HT1080 (cell line): ENCODE measurements around the gene CSRP1. TPM values are rescaled to one million over a fixed set of nuclear protein-coding genes. Genes with fewer than 3 reads are reported as not detected.

ENCODE experiments used
- DNase-seq: peaks from one replicate; pipeline ENCODE4 v3.0.0-alpha.2; 2015; ENCODE audit warnings: low read depth
- total RNA-seq: library from RNA; depleted of rRNA; stranded (reverse); fragments of >200 nt; shearing (Covaris generic); gene quantifications from 2 replicates; pipeline ENCODE4 v1.2.3, GENCODE V29; 2014

CSRP1 gene
- total RNA-seq, 1 experiment from 2014 or later, result 516 TPM

DNA sequence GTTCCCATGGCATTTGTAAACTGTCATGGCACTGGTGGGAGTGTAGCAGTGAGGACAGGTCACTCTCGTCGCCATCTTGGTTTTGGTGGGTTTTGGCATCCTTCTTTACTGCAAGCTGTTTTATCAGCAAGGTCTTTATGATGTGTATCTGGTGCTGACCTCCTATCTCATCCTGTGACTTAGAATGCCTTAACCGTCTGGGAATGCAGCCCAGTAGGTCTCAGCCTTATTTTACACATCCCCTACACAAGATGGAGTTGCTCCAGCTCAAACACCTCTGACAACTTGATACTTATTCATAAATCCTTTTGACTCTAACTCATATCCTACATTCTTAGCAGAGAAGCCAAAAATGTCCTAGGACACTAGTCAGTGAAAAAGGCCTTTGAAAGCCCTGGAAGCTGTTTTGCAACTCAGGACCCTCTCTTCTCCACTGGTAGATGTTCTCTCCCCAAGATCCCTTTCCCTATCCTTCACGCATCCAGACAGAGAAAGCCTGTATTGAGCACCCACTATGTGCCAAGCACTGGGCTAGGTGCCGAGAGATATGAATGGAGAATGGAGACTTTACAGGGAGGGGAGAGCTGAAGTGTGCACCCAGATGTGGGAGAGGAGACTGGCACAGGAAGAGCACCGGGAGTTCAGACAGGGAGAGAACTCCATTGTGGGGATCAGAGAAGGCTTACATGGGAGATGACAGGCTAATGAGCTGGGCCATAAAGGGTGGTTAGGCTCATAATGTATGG lies 6.7 kb upstream of the CSRP1 start:
- no peak for DNase-seq

DNA sequence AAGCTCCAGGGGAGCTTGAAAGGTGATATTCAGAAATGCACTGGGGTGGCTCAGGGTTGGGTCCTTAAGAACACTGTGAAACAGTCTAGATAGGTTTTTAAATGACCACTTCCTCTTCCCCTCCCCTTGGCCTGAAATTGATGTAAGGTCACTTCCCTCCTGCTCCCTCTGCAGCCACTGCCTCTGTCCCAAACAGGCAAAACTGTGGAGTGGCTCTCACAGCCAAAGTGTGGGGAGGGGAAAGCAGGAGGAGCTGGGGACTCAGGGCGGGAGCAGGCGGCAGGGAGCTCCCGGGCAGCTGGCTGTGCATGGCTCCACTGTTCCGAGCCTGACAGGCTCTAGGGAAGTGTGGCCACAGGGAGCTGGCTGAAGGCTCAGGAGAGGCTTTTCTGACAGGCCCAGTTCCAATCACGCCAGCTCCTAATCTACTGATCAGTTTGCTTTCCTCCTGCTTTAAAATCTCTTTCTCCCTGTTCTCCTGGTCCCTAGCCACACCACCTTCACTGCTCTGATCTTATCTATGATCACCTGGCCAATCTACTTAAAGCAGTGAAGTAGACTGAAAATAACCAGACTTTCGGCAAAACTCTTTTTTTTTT lies 5.1 kb upstream of the CSRP1 start:
- DNase-seq, result no peak

DNA sequence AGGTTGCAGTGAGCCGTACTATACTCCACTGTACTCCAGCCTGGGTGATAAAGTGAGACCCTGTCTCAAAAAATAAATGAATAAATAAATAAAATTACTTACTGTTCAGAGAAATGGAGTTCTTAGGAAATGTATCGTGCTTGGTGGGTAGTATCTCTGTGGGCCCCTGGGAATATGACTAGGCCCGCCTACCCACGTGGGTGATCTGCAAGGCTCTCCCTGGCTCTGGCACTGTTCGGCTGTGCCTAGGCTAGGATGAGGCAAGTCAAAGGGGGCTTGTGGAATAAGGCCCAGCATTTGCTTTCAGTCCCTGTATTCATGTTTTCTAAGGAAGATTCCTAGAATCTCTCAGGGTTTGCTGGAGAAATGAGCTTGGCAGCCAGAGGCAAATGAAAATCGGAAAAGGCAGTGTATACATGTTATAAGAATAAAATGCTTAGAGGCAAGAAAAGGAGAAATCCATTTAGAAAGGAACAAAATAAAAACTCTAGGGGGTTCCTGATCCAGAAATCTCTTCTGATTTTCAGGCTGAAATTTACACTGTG lies 4.5 kb upstream of the CSRP1 start:
- no peak for DNase-seq

DNA sequence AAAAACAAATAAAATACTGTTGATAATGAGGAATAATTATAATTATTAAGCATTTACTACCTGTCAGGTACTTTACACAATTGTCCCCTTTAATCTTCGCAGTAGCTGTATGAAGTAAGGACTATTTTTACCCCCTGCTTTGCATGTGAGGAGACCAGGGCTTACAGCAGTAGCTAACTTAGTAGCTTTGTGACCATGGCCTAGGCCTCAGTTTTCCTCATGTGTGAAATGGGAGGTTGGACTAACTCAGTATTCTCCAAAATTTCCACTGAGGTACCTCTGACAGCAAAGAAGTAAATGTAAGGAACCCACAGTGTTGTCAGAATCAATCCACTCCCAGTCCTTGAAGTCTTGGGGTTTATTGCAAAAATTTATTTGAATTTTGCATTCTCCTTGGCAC lies 3.8 kb upstream of the CSRP1 start:
- DNase-seq, result no peak

DNA sequence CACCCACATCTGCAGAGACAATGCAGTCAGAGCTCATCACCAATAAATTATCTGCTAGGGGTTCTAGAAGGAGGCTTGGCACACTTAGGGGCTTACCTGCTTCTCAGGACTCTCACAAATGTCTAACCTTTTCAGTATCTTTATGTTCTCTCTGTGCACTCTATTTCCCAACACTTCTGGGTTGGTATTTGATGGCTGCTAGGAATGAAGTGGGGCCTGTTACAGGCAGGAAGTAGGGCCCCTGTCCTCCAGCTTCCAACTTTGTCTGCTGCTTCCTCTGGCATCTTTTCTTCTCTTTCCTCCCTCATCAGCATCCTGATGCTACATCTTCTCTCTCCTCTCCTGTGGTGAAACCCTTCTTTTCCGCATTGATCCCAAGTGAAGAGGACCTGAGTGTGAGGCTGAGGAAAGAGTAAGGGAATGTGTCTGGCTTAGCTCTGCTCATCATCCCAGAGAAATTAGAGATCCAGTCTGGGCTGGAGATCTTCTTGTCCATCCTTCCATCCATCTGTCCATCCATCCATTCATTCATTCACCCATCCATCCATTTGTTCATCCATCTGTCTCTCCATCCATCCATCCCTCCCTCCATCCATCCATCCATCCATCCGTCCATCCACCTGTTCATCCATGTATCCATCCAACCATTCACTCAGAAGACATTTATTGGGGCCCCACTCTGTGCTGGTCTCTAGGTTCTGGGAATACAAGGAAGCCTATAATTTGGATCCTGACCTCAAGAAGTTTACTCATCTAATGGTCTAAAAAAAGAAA lies 2.9 kb upstream of the CSRP1 start:
- DNase-seq, result no peak

DNA sequence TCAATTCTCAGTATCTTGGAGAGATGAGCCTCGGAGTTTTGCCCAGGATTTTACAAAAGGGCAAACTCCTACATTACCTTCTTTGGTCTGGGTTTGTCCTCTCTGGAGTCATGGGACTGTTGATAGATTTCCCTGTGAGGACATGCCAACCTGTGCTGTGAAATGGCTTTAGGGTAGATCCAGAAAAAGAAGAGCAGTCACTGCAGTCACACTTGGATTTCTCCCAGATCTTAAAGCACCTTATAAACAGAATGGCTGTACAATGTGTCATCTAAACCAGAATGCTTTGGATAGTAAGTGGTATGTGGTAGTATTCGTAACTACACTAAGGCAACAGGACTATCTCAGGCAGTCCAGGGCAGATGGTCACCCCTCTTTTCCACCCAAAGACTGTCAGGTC lies 1.9 kb upstream of the CSRP1 start:
- no peak for DNase-seq

DNA sequence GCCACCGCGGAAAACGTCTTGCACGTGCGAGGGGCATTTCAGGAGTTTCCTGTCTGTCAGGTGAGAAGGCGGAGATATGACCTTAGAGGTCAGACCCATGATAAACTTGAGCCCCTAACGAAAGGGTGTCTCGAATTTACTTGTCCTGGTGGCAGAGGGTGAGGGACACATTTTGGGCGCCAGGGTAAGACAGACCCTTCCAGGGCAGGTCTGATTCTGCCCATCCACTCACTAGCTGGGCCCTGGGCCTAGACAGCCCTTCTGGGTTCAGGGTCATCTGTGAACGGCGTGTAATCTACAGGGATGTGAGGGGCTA lies 395 bp upstream of the CSRP1 start:
- DNase-seq, result no peak

DNA sequence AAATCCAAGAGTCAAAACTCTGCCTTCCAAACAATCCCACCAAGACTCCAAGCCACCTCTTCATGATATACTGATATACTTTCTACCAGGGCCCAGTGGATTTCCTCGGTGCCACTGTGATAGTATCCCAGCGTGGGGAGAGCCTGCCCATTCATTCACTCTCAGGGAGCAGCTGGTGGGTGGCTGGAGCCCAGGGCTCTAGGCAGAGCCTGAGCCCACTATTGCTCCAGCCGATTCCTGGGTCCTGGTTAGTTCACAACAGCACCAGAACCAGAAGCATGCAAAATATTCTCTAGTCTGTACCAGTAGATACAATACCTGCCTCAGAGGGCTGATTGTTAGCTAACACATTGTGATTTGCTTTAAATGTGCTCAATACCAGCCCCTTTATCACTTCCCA lies 831 bp downstream of the CSRP1 start:
- no peak for DNase-seq

DNA sequence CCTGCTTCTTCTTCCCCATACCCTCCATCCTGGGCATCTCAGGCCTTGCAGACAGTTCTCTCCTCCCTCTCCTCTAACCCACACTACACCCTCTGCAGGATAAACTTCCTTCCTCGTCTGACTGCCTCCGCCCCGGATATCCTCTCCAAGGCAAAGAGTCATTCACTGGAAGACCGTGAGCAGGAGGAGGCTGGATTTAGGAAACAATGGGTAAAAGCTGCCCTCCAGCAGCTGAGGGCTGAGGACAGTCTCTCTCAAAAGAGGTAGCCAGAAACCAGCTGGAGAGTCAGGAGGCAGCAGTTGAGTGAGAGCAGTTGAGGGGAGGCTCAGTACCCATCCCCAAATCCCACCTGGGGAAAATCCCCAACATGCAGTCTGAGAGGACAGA lies 1.4 kb downstream of the CSRP1 start:
- peak; percentile 84 for DNase-seq

DNA sequence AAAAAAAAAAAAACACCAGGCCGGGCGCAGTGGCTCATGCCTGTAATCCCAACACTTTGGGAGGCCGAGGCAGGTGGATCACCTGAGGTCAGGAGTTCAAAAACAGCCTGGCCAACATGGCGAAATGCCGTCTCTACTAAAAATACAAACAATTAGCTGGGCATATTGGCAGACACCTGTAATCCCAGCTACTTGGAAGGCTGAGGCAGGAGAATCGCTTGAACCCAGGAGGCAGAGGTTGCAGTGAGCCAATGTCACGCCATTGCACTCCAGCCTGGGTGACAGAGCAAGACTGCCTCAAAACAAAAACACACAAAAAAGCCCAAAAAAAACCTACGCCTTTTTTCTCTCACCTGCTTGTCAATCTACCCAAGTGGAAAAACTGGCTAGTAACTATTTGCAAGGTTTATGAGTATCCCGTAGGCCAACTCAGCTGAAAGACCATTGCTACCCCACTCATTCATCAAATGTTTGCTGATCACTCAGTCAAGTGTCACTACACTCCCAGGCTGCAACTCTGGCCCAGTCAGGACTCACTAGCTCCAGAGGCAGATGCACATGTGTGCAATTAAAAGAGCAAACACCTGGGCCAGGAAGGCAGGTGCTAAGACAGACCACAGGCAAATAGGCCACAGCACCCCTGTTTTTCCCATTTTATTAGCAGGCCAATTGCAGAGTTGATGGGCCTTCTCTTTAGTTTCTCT lies 2.0 kb downstream of the CSRP1 start:
- DNase-seq, result no peak

DNA sequence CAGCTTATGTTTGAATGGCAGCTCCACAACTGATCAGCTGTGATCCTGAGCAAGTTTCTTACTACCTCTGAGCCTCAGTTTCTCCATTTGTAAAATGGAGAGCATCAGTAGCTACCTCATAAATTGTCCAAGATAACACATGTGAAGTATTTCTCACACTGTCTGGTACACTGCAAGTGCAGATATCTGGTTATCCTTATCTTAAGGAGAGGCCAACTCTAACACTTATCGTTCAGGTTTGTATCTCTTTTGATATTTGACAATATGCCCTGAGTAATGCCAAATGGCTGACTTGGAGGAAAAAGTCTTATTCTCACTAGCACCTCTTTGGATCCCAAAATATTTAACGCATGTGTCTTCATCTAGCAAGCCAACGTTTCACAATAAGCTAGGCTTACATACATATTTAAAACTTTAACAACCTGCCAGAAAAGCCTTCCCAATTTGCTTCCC lies 2.7 kb downstream of the CSRP1 start:
- DNase-seq, result no peak

DNA sequence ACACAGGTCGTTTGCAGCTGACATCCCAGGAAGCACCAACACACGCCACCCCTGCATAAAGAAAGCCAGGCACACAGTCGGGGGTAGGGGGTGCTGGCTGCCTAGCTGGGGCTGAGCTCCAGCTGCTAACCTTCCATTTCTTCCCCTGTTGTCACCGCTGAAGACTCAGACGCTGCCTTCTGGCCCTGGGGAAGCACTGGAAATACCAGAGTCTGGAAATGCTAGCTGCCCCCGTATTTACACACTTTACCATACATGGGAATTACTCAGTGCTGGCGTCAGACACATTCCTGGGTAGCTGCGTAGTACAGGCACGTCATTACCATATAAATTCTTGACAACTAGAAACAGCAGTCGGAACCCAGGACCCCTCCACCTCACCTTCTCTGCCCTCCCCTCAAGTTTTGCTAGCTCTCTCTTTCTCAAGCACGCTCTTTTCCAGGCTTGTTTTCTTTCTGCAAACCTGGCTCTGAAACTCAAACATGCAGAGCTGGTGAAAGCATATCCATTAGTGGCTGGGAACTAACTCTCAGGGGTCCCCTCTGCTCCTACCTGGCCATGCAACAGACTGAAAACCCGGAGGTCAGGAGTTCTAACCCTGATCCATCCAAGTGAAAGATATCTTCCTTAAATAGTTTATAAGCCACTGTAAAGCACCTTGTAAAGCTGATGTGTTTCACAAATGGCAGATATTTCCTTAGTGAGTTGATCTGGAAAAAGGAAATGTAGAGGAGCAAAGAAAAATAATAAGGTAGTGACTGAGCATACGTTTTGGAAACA lies 3.3 kb downstream of the CSRP1 start:
- peak; percentile 94 for DNase-seq

DNA sequence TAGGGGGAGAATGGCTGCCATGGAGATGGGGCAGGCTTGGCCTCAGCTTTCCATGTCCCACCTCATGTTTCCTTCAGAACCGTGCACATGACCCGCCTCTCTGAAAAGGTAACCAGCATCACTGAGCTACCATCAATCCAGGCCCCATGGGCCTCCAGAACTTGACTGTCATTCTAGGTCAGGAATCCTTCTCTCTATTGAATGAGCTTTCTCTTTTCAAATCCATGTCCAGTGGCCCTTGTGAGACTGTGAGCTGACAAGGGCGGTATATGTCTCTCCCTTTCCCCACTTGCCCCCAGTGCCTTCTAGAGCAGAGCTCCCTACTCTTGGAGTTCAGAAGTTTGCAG lies 4.4 kb downstream of the CSRP1 start:
- DNase-seq, result no peak

DNA sequence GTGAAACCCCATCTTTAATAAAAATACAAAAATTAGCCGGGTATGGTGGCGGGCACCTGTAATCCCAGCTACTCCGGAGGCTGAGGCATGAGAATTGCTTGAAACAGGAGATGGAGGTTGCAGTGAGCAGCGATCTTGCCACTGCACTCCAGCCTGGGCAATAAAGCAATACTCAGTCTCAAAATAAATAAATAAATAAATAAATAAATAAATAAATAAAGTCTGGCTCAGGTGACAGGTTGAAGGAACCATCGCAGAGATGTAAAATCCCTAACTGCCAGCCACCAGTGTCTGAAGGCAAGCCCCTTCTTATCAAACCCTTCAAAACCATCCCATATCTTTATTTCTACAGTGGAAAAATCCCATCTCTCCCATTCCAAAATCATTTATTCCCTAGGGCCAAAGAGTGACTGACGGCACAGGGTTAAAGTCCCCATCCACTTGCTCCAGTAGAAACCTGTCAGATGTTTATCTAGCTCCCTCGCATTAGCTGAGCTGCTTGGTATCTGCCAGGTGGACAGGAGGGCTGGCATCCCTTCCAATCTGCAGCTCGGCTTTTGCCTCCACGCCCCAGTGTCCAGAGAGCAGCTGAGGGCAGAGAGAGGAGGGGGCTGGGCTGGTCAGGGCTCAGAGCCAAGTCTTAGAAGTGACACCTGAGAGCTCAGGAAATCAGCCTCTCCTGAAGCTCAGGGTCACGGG lies 5.0 kb downstream of the CSRP1 start:
- no peak for DNase-seq

DNA sequence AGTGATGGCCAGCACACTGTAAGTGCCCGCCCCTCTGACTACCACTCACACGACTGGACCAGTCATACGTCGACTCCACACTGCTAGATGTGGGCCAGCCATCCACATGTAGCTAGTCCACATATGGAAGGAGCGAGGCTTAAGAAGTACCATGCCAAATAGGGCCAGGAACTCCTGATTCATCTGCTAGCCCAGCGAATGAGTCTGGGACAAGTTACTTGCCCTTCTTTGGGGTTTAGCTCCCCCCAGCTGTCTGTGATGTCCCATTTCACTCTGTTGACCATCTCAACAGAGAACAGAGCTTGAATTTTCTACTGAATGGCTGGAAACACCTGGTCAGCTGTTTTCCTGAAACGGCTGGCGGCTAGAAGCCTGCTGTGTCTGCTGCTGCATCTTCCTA lies 5.8 kb downstream of the CSRP1 start:
- no peak for DNase-seq

DNA sequence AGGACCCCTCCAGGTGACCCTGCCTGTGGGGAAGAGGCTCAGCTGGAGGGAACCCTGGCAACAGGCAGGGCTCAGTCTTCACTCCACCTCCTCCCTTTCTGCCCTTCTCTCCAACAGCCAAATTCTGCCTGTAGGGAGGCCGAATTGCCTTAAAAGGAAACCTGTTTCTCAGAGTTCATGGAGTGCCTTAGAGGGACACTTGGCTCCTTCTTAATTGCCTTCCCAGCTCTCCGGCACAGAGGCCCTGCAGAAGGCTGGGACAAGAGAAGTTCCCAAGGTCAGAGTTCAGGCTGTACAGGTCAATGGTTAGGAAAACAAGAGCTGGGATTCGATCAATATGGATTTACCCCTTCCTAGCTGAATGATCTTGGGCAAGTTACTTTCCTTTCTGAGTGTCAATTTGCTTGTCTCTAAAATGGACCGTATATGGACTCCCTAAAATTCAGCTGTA lies 6.2 kb downstream of the CSRP1 start:
- DNase-seq, result no peak

DNA sequence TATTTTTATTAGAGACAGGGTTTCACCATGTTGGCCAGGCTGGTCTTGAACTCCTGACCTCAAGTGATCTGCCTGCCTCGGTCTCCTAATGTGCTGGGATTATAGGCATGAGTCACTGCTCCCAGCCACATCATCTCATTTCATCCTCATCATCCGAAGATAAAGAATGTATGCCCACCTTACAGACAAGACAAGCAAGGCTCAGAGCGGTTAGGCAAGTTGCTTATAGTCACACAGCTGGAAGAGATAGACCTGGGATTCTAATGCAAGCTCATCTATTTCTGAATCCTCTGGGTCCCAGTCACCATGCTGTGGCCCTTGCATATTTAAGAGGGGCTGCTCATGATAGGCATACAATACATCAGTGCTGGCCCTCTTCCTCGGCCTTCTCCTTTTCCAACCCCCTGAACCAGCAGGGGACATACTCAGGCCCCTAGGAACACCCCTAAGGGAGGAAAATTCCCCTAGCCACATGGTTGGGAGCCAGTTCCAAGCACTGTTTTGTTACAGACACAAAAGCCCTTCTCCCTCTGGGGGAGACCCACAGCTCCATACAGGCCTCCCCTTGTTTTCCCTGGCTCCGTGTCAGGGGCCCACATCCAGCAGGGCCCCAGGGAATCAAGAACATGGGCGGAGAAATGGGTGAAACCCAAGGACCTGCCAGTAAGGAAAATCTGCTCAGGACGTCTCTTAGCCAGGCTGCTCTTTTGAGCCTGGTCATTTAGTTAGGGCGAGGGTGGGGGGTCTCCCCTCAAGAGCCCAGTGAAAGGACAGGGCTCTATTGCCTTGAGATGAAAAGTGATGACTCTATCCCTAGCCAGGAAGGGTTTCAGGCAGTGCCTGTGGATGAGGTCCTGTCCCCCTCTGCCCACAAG lies 6.9 kb downstream of the CSRP1 start:
- no peak for DNase-seq

DNA sequence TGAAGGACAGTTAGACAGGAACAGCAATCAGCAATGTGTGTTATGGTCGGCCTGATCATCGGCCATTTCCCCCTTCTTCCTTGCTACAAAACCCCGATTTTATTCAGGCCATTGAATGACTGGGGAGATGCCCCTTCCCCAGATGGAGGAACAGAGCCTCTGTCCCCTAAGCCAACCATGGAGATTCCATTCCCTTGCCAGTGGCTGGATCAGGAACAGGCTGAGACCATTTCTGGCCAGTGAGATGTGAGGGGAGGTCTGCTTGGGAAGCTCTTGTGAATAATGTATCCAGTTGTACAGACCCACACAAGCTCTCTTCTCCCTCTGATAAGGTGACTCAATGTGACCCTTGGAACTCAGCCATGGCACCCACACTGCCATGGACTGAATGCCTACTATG lies 7.7 kb downstream of the CSRP1 start:
- DNase-seq, result no peak

DNA sequence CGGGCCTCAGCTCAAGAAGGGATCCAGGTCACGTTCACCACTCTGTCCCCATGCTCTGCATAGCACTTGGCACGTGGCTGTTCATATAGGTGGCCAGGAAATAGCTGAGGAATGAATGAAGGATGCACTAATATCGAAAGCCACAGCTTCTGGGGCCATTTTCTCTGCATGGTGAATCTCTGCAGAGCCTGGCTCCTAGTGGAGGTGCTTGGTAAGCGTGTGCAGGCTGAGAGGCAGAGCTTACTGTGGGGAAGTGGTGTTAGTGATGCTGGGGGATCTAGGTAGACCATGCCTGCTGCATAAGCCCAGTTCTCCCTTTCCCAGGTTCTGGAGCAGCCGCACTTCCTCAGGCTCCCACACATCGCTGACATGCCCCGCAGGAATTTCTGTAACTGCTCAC lies 8.3 kb downstream of the CSRP1 start:
- no peak for DNase-seq
